Astrocyte of the cerebellum (primary cell): ENCODE measurements around the gene GPC5.

Experiments
- DNase-seq: peaks from one replicate; pipeline ENCODE4 v3.0.0-alpha.2; 2011; ENCODE audit warnings: low read depth
- H3K4me3 ChIP-seq: 2 replicates; pipeline ENCODE4 v1.5.1; 2011; ENCODE audit warnings: mild to moderate bottlenecking, low read depth, low read length, moderate library complexity
- in situ Hi-C: cut with HindIII; loops from 2 replicates; pipeline ENCODE4 v1.10.0; 2017; ENCODE audit warnings: low sequenced_read_pairs
- TF ChIP-seq, protein P1 (sequence below): IDR thresholded peaks from 2 replicates; pipeline ENCODE4 v1.5.1; 2012; ENCODE audit warnings: low read length, low read depth, moderate library complexity, mild to moderate bottlenecking; ENCODE audit errors: missing control alignments

The GPC5 gene

DNA sequence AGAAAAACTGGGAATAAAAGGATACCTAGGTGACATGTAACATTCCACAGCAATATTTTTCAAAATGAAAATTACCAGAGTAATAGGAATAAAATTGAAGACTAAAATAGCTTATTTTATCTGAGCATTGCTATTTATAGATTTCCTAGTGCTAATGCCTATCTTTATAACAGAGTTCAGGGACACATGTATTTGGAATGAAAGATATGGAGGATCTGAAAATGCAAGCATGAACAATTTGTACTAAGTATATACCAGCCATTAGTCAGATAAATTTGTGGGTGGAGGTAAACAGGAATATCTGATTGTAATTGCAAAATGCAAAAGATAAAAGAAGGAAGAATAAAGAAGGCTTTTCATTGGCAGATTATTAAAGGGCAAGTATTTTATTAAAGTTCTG is 345.9 kb downstream of the GPC5 start:
- TF ChIP-seq, protein P1, sequence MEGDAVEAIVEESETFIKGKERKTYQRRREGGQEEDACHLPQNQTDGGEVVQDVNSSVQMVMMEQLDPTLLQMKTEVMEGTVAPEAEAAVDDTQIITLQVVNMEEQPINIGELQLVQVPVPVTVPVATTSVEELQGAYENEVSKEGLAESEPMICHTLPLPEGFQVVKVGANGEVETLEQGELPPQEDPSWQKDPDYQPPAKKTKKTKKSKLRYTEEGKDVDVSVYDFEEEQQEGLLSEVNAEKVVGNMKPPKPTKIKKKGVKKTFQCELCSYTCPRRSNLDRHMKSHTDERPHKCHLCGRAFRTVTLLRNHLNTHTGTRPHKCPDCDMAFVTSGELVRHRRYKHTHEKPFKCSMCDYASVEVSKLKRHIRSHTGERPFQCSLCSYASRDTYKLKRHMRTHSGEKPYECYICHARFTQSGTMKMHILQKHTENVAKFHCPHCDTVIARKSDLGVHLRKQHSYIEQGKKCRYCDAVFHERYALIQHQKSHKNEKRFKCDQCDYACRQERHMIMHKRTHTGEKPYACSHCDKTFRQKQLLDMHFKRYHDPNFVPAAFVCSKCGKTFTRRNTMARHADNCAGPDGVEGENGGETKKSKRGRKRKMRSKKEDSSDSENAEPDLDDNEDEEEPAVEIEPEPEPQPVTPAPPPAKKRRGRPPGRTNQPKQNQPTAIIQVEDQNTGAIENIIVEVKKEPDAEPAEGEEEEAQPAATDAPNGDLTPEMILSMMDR = no peak
- no peak overlapping the region for H3K4me3 ChIP-seq
- DNase-seq = no peak
- in situ Hi-C loops = no loop called here

DNA sequence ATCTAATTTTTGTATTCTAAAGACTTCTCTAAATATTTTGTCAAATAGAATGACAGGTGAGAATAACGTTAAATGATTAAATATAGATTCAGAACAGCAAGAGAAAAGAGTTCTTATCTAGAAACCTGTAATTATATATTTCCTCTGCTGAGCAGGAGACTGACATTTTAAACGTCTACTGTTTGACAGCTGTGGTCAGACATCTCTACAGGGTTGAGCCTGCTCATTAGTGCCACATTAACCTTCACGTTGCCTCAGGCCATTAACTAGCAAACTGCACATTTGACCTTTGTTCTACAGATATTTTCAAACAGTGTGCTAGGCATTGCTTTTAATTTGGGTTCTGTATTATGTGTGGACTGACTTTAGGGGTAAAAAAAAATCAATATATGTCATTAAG is 347.5 kb downstream of the GPC5 start:
- no peak overlapping the region for H3K4me3 ChIP-seq
- no peak for DNase-seq
- TF ChIP-seq, protein P1 = no peak
- in situ Hi-C loops = no loop called here

DNA sequence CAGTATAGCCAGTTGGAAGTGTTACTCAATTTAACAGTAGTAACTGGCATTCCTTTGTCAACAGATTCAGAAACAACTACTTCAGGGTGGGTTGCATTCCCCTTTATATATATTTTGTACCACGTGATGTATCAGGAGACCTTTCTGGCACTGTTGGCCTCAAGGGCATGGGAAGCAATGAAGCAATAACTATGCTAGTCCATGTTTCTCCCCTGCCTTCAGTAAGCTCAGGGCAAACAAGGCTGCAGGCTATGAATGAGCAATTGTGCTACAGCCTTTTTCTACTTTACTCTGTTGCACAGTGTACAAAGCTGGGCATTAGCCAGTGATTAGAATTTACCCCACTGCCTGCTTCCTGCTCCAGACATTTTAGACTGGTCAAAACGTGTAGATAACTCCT is 348.8 kb downstream of the GPC5 start:
- no peak for DNase-seq
- in situ Hi-C loops = no loop called here
- TF ChIP-seq, protein P1 = no peak
- H3K4me3 ChIP-seq = no peak overlapping the region

DNA sequence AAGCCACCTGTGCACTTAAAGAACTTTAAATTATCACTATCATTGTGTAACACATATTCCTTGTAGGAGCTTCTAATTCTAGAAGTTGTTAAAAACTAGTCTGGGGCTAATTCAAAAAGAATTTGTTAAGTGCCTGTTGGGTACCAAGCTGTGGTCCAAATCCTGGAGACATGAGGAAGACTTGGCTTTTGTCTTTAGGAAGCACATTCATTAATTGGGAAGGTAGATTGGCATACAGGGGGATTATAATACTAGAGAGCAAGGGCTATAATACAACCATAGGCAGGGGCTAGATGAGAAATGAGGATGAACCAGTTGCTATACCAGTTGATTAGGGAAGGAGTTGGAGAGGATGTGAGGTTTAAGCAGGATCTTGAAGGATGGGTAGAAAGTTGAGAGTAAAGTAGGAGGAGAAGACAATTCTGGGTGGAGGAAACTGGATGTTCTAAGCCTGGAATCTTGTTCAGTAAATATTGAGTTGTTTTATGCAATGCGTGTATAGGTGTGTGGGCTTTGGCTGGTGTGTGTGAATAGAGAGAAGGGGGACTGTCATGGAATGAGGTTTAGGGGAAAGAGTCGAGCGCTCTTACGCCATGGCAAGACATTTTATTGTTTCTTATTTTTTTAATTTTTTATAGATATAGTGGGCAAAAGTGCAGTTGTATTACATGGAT is 350.1 kb downstream of the GPC5 start:
- in situ Hi-C loops = no loop called here
- H3K4me3 ChIP-seq = no peak overlapping the region
- TF ChIP-seq, protein P1 = no peak
- no peak for DNase-seq

DNA sequence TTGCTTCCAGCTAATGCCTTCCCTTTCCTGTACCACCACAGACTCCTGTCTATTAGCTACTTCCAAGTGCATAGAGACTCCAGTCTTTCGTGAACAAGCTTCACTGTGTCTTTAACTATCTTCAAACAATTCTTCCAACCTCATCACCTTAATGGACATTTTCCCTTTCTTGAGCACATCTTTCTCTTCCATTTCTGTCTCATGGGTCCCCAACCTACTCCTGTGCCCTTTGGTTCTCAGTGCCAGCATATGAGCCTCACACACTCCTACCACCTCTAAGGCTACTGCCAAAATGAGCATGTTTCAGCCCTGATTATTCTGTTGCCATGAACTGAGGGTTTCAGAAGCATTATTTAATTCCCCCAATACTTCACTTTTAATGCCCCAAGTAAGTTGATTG is 360.3 kb downstream of the GPC5 start:
- DNase-seq = no peak
- TF ChIP-seq, protein P1 = no peak
- in situ Hi-C loops = no loop called here
- no peak overlapping the region for H3K4me3 ChIP-seq

DNA sequence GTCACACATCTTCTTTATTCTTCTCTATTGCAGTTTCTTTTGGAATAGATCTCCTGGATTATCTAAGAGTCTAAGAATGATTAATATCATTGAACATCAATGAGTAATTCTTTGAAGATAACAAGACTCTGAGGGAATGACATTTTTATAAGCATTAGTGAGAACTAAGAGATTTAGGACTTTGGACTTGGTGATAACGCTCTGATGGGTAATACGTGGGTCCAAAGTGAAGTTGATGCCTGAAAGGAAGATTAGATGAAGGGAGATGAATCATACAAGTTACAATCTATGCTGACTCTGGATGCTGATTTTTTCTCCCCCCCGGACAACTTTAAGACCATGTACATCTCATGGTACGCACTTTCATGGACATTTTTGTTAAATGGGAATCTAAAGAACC is 364.5 kb downstream of the GPC5 start:
- in situ Hi-C loops = no loop called here
- TF ChIP-seq, protein P1 = no peak
- DNase-seq = no peak
- H3K4me3 ChIP-seq = no peak overlapping the region
